HepG2 (cell line): ENCODE data around the gene ACAP1. TPM values are rescaled to one million over a fixed set of nuclear protein-coding genes. Genes with fewer than 3 reads are reported as not detected.

Experiments used
- BORCS8-MEF2B ChIP-seq: sonication (generic); formaldehyde crosslinking; IDR thresholded peaks from 2 replicates; pipeline ENCODE4 v1.8.0; 2022; ENCODE audit warnings: mild to moderate bottlenecking, missing genetic modification reagents
- ELF1 ChIP-seq: sonication (generic); formaldehyde crosslinking; IDR thresholded peaks from 2 replicates; pipeline ENCODE4 v1.4.0; 2020; ENCODE audit warnings: missing genetic modification reagents
- MXD4 ChIP-seq: IDR thresholded peaks from 2 replicates; pipeline ENCODE4 v1.6.1; 2016; ENCODE audit warnings: mild to moderate bottlenecking, missing biosample characterization, missing genetic modification reagents
- TGIF2 ChIP-seq: IDR thresholded peaks from 2 replicates; pipeline ENCODE4 v1.6.1; 2016; ENCODE audit warnings: control low read depth, missing compliant biosample characterization
- USF2 ChIP-seq, 2 experiments: sonication (generic) in 1 of 2; formaldehyde crosslinking in 1 of 2; IDR thresholded peaks; 2 replicates each; pipeline versions ENCODE4 v1.5.1 to v1.6.1; 2011 to 2020; ENCODE audit warnings: borderline replicate concordance in 1 of 2, low read depth in 1 of 2, low read length in 1 of 2, mild to moderate bottlenecking in 1 of 2, missing genetic modification reagents in 1 of 2, moderate library complexity in 1 of 2
- XRCC5 ChIP-seq: fragments of 200-400 bp; formaldehyde crosslinking; optimal IDR thresholded peaks from 2 replicates; pipeline ENCODE3; 2017; ENCODE audit warnings: mild to moderate bottlenecking, low read length
- ZBTB33 ChIP-seq: sonication (generic); formaldehyde crosslinking; IDR thresholded peaks from 2 replicates; pipeline ENCODE4 v1.4.0; 2020; ENCODE audit warnings: missing genetic modification reagents
- ZSCAN25 ChIP-seq: sonication (generic); formaldehyde crosslinking; IDR thresholded peaks from 2 replicates; pipeline ENCODE4 v1.8.0; 2022; ENCODE audit warnings: mild to moderate bottlenecking, missing genetic modification reagents
- polyA plus RNA-seq, 8 experiments: library from polyadenylated mRNA; depleted of rRNA in 3 of 8; stranded (reverse) in 7 of 8; unstranded in 1 of 8; fragments of >200 nt; fragmentation: Illumina TruSeq in 4 of 8; extraction: Trizol in 4 of 8; gene quantifications; 2 replicates each; pipeline versions ENCODE4 v1.2.1 to v1.2.3, GENCODE V29; 2011 to 2016; ENCODE audit warnings: low read depth in 4 of 8, missing spikeins in 1 of 8, mixed read lengths in 1 of 8; ENCODE audit not compliant: insufficient read depth in 1 of 8
- total RNA-seq, 5 experiments: library from RNA; depleted of rRNA; stranded (reverse); fragments of >200 nt; fragmentation: Illumina TruSeq; extraction: Trizol; gene quantifications; 2 replicates each; pipeline ENCODE4 v1.2.3, GENCODE V29; 2016; ENCODE audit warnings: low read depth in 1 of 5
- TF ChIP-seq, protein P1 (sequence below): IDR thresholded peaks from 2 replicates; pipeline ENCODE4 v1.6.1; 2016
- TF ChIP-seq, protein P2 (sequence below): IDR thresholded peaks from 2 replicates; pipeline ENCODE4 v1.6.1; 2016; ENCODE audit warnings: mild to moderate bottlenecking
- TF ChIP-seq, protein P3 (sequence below): sonication (generic); formaldehyde crosslinking; IDR thresholded peaks from 2 replicates; pipeline ENCODE4 v1.8.1; 2023; ENCODE audit warnings: mild to moderate bottlenecking, moderate library complexity, missing genetic modification reagents

The ACAP1 gene
- total and polyA plus RNA-seq, 2 of the 13 experiments (the other 11 are each of a cell fraction or from before 2014, with no cell fraction given) = 1.3 to 2.5 TPM

- TF ChIP-seq USF2 (IDR thresholded peaks at IDR 0.05; ENCODE audit: low read depth, low read length) (peak; percentile 59), USF2 (CRISPR knock-in tag; IDR thresholded peaks at IDR 0.05; ENCODE audit: borderline replicate concordance) (no peak), ZBTB33 (CRISPR knock-in tag) (peak; percentile 42; the same call in 1 of the 2 replicates), XRCC5 (peak; percentile 75), ZSCAN25 (CRISPR knock-in tag) (peak; percentile 90), MXD4 (CRISPR knock-in tag) (peak; percentile 86), BORCS8-MEF2B (peak; percentile 37; the same call in 1 of the 2 replicates), TGIF2 (CRISPR knock-in tag) (peak; percentile 19; the same call in 1 of the 2 replicates), ELF1 (CRISPR knock-in tag) (peak; percentile 34; the same call in 1 of the 2 replicates)
- TF ChIP-seq, protein P1, sequence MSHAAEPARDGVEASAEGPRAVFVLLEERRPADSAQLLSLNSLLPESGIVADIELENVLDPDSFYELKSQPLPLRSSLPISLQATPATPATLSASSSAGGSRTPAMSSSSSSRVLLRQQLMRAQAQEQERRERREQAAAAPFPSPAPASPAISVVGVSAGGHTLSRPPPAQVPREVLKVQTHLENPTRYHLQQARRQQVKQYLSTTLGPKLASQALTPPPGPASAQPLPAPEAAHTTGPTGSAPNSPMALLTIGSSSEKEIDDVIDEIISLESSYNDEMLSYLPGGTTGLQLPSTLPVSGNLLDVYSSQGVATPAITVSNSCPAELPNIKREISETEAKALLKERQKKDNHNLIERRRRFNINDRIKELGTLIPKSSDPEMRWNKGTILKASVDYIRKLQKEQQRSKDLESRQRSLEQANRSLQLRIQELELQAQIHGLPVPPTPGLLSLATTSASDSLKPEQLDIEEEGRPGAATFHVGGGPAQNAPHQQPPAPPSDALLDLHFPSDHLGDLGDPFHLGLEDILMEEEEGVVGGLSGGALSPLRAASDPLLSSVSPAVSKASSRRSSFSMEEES (CRISPR knock-in tag) = peak; percentile 30; the same call in 1 of the 2 replicates
- TF ChIP-seq, protein P2, sequence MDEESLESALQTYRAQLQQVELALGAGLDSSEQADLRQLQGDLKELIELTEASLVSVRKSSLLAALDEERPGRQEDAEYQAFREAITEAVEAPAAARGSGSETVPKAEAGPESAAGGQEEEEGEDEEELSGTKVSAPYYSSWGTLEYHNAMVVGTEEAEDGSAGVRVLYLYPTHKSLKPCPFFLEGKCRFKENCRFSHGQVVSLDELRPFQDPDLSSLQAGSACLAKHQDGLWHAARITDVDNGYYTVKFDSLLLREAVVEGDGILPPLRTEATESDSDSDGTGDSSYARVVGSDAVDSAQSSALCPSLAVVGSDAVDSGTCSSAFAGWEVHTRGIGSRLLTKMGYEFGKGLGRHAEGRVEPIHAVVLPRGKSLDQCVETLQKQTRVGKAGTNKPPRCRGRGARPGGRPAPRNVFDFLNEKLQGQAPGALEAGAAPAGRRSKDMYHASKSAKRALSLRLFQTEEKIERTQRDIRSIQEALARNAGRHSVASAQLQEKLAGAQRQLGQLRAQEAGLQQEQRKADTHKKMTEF = peak; percentile 79
- TF ChIP-seq, protein P3, sequence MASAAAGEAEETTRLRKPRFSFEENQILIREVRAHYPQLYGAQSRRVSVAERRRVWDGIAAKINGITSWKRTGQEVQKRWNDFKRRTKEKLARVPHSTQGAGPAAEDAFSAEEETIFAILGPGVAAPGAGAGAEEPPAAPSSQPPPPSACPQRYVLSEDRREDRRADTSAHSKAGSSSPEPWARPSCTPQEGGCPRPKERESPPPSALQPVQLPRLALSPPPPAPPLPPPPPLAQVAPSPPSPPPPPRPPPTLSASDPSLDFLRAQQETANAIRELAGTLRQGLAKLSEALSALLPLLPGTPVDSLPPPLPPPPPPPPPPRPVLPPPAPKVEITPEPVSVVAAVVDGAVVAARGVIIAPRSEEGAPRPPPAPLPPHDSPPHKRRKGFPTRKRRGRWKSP (CRISPR knock-in tag) = peak; percentile 64; the same call in 1 of the 2 replicates
These were observed 40.0 kb upstream of the ACAP1 start (continued) for GRCh38 chr17:7296189-7296861.
